A673 (cell line): ENCODE data around the gene TSPYL2.

Experiments used
- CTCF ChIP-seq: fragments of 300-800, 200-600 bp; sonication (generic); conservative IDR thresholded peaks from 2 replicates; pipeline ENCODE4 v1.5.1; 2017; ENCODE audit warnings: low read depth, mild to moderate bottlenecking, antibody characterized with exemption, low read length, moderate library complexity, mixed read lengths
- EZH2 ChIP-seq: fragments of 200-600 bp; sonication (generic); IDR thresholded peaks from 2 replicates; pipeline ENCODE4 v1.6.1; 2017; ENCODE audit warnings: borderline replicate concordance, low read depth, mild to moderate bottlenecking, mixed read lengths, antibody characterized with exemption, low read length; ENCODE audit not compliant: poor library complexity, severe bottlenecking

GRCh38 chrX:53115550-53115874 lies 33.3 kb downstream of the TSPYL2 start:
- no peak for TF ChIP-seq CTCF
- no peak for TF ChIP-seq EZH2
